GM18858 (cell line): ENCODE measurements around the gene NLRC3.

Experiments
- ATAC-seq: cut with Tn5 transposase; IDR thresholded peaks from one replicate; pipeline ENCODE4 v1.9.1; 2021; ENCODE audit not compliant: unreplicated experiment

Gene NLRC3

GRCh38 chr16:3580251-3580651 is 3.0 kb upstream of the NLRC3 start:
- ATAC-seq: no peak

DNA sequence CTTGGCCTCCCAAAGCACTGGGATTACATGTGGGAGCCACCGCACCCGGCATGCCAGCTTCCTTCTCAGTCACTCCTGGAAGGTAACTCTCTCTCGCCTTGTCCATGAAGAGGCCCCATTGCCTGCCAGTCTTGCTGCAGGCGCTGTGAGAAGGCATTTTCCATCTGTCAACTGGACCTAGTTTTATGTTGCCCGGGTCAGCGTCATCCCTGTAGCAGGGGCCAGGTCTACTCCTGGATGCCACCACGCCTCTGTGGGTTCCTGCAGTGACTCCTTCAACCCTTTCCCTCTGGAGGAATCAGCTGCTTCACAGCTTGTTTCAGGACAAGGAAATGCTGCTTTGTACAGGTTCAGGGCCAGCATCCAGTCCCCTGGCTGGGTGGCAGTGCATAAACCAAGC is 2.6 kb upstream of the NLRC3 start:
- no peak for ATAC-seq

GRCh38 chr16:3578610-3579551 is 1.7 kb upstream of the NLRC3 start:
- no peak for ATAC-seq

GRCh38 chr16:3578121-3578520 is 918 bp upstream of the NLRC3 start:
- ATAC-seq: no peak

DNA sequence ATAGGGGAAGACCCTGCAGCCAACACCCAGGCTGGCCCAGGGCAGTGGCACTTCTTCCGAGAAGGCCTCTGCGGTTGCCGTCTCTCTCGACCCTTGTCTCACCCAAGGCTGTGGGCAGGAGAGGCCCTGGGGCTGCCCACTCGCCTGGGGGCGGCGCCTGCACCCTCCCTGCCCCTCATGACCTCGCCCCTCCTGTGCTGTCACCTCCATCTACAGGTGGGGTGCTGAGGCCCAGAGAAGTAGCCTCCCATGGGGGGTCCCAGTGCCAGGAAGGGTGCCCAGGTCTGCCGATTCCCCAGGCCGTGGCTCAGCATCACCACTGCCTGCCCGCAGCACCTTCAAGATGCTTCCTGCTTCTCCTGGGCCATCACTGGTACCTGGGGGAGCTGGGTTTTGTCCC is 992 bp downstream of the NLRC3 start:
- no peak for ATAC-seq

- no peak for ATAC-seq
Observed at GRCh38 chr16:3575491-3575890, 1.7 kb downstream of the NLRC3 start.

DNA sequence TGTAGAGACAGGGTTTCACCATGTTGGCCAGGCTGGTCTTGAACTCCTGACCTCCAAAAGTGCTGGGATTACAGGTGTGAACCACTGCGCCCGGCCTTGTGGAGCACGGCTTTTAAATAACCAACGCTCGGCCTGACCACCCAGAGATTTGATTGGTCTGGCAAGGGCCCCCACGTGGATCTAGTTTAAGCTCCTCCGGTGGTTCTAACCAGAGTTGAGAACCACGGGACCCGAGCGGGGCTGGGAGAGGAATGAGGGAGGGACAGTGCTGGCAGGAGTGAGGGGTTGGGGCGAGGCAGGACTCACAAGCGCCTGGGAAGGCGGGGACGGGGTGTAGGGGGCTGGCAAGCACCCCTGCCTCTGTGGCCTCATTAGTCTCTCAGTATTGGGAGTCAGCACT is 3.0 kb downstream of the NLRC3 start:
- ATAC-seq: no peak

DNA sequence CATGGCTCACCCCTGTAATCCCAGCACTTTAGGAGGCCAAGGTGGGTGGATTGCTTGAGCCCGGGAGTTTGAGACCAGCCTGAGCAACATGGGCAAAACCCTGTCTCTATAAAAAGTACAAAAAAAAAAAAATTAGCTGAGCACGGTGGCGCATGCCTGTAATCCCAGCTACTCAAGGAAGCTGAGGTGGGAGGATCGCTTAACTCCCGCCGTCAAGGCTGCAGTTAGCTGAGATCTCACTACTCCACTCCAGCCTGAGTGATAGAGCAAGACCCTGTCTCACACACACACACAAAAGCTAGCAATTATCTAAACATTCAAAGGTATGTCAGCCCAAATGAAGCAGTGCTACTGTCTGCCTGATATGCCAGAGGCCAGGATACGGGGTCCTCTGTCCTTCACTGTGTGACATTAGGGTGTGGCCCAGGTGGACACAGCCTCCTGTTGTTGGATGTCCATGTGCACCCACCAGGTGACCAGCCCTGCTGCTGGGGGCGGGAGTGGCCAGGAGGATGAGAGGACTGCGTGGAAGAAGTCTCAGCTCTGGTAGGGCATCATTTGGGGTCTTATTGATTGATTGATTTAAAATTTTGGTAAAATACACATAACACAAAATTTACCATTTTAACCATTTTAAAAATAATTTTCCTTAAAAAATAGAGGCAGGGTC is 3.9 kb downstream of the NLRC3 start:
- no peak for ATAC-seq

GRCh38 chr16:3570420-3571062 is 6.7 kb downstream of the NLRC3 start:
- no peak for ATAC-seq

DNA sequence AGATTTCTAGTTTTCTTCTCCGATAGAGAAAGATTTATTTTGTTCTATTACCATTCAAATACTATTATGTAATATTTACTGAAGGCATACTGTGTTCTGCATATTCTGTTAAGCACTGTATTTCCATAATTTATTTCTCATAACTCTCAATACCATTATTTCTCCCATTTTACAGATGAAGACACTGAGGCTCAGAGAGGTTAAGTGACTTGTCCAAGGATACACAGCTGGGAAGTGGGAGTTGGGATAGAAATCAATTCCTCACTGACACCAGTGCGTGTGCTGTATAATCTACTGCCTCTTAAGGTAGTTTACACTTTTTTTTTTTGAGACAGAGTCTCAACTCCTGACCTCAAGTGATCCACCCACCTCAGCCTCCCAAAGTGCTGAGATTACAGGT is 7.4 kb downstream of the NLRC3 start:
- no peak for ATAC-seq

DNA sequence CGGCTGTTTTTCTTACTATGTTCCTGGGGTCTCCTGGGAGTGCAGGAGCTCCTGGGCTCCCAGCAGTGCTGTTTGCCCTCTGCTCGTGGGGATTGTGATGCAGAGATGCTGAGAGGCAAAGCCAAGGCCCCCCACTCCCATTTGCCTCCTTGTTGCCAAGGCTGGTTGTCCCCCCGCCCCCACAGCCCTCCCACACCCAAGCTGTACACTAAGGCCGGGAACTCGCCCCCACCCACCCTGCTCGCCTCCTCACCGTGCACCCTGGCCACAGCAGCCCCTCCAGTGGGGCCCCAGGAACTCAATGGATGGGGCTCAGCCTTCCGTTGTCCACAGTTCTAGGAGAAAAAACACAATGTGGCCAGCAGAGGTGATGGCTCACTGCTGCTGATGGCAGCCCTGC is 10.2 kb downstream of the NLRC3 start:
- no peak for ATAC-seq

DNA sequence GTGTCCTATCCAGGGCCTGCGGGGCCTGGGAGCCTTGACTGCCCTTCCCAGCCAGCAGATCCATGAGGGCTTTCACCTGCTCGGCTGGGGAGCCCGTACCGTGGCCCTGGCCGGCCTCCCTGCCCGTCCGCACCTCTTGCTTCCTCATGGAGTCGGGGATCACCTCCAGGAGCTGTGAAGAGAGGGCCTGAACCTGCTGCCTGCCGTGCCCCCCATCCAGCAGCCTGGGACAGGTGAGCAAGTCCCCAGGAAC is 12.4 kb downstream of the NLRC3 start:
- ATAC-seq: no peak

GRCh38 chr16:3564130-3564888 is 12.9 kb downstream of the NLRC3 start:
- ATAC-seq: no peak

DNA sequence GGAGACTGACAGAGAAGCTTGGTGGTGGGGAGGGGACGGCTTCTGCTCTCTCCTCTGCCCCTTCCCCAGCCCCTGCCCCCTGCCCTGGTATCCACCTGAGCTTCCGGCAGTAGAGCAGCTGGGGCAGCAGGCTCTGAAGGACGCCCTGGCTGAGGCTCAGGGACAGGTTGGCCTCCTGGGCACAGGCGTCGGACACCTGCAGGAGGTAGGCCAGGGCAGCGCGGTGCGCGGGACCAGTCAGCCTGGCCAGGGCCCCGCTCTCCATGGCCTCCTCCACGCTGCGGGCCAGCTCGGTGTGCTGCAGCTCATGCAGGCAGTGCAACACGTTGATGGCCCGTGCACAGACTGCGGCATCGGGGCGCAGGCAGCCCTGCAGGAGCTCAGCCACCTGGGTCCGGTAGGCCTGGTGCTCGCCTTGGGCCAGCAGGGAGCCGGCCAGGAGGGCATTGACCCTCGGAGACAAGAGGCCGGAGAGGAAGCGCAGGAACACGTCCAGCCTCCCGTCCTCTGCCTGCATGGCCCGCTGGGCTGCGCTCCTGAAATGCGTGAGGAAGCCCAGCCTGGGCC is 14.2 kb downstream of the NLRC3 start:
- ATAC-seq: no peak

- no peak for ATAC-seq
Observed at GRCh38 chr16:3561626-3562025, 15.6 kb downstream of the NLRC3 start.

GRCh38 chr16:3554351-3554928 is 22.8 kb downstream of the NLRC3 start:
- no peak for ATAC-seq

DNA sequence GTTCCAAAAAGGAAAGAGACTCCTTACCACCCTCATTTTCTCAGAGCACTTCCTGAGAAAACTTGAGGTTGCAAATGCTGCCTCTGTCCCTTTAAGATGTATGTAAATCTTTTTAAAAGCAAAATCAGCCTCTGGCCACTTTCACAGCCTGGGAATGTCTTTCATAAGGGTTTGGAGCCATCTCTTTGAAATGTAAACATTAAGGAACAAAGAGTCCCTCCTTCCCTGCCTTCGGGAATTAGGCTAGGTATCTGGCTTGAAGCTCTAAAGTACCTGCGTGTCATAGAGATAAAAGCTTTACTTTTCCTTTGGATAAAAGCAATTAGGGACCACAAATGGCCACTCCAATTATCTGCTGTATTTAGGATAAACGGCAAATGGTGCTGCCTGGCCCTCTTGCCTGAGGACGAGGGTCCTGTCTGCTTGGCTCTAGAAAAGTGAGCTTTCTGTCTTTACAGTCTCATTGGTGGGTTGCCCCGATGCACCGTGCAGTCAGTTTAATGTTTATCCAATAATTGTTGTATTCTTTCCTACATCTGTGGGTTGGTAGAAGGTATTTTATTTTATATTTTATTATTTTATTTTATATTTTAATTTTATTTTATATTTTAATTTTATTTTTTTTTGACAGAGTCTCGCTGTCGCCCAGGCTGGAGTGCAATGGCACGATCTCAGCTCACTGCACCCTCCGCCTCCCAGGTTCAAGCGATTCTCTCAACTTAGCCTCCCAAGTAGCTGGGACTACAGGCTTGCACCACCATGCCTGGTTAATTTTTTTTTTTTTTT is 23.9 kb downstream of the NLRC3 start:
- no peak for ATAC-seq

DNA sequence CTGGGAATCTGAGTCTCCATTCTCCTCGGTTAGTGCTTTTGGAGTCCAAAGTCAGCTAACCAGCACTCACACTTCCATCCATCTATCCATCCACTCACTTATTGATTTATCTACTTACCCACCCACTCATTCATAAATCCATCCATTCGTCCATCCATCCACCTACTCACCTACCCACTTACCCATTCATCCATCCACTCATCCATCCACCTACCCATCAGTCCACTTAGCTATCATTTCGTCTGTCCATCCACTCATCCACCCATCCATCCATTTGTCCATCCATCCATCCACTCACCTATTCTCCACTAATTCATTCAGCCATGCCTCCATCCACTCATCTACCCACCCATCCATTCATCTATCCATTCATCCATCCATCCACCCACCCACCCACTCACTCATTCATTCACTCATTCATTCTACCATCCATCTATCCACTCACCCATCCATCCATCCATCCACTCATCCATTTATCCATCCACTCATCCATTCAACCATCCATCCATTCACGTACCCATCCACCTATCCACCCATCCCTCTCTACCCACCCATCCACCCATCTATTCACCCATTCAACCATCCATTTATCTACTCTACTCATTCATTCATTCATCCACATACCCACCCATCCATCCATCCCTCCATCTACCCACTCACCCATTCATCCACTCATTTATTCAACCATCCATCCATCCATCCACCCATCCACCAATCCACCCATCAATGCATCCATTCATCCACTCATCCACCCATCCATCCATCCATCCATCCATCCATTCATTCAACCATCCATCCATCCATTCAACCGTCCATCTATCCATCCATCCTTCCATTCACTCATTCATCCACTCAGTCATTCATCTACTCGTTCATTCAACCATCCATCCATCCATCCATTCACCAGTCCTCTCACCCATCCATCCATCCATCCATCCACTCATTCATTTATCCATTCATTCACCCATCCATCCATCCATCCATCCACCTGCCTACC is 26.1 kb downstream of the NLRC3 start:
- ATAC-seq: no peak

DNA sequence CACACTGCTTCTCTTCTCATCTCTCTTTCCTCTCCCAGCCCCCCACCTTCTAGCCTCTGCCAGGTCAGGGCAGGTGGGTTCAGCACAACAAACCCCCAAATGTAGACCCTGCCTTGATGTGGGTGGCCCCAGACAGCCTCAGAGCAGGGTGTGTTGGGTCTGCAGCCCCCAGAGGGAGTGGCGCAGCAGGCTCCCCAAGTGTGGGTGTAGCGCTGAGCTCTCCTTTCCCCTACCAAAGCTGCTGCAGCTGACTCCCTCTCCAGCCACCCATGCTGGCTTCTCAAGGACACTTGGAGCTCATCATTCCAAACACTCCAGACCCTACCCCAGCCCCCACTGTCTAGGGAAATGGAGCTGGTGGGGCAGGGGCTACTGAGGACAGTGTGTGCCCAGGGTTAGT is 27.3 kb downstream of the NLRC3 start:
- ATAC-seq: no peak
